ENCODE results near the gene IFNA6. TPM values are rescaled to one million over a fixed set of nuclear protein-coding genes. Genes with fewer than 3 reads are reported as not detected.

IFNA6 gene
- total and polyA plus RNA-seq, 2 of the 8 experiments (the other 6 are each of a cell fraction or from before 2014, with no cell fraction given), result not detected

GRCh38 chr9:21395778-21396717 is 45.4 kb upstream of the IFNA6 start:
- H3K27me3 ChIP-seq (replicated peaks in 1 of 4; ENCODE audit: control insufficient read depth in 3 of 4, extremely low read depth in 1 of 4, insufficient read depth in 3 of 4, low read length in 3 of 4), result peaks cover 0 to 8% (median 4%) of the 10 kb centered on the region in 4 experiments; a peak in 3 of 7 replicates
- H4K8ac ChIP-seq (ENCODE audit: extremely low read depth, insufficient read depth, low read length), result no peak overlapping the region
- no peak overlapping the region for H2BK12ac ChIP-seq (ENCODE audit: low read depth, low read length)
- no peak overlapping the region for H3K56ac ChIP-seq (replicated peaks; ENCODE audit: insufficient read length, low read depth, low read length)
- H3K79me2 ChIP-seq (ENCODE audit: control insufficient read depth in 1 of 2, insufficient read depth in 2 of 2, low read length in 2 of 2), result no peaks in the 10 kb centered on the region
- no peak overlapping the region for H3K27ac ChIP-seq (ENCODE audit: low read depth, low read length)
- H2BK20ac ChIP-seq (ENCODE audit: low read length), result no peak overlapping the region
- H2BK5ac ChIP-seq (ENCODE audit: low read depth, low read length), result no peak overlapping the region
- H4K91ac ChIP-seq (replicated peaks; ENCODE audit: insufficient read length, low read length), result no peak overlapping the region
- POLR2A ChIA-PET (ENCODE audit: partially characterized antibody), result interaction anchor here (0.6 to 1.3 kb wide), 4 partner anchors 10 to 418 kb away, joined by 3 to 4 read pairs (median 3); partner anchors contain the start of gene KLHL9
- peak overlapping the region; percentile 57 to 61 for H3K4me2 ChIP-seq (ENCODE audit: insufficient read depth in 1 of 2, low read depth in 2 of 2, low read length in 2 of 2)
- 14% methylated on average over 40 of the region's 40 CpGs; no CpG with 5 or more reads in 1 of the 2 experiments for WGBS, 2 experiments (ENCODE audit: extremely low coverage in 1 of 2, insufficient coverage in 1 of 2, insufficient read length in 1 of 2, insufficient replicate concordance in 2 of 2, low coverage in 1 of 2, low lambda C conversion rate in 2 of 2, missing lambda C conversion rate in 1 of 2)
- no peaks in the 10 kb centered on the region for H3K36me3 ChIP-seq (ENCODE audit: control insufficient read depth in 2 of 4, insufficient read depth in 4 of 4, low read length in 3 of 4)
- DNase-seq (ENCODE audit: low read depth in 1 of 2, low spot score in 2 of 2) (peak in 1 of 2 experiments; percentile 87), FAIRE-seq (peak; percentile 45)
- no peaks in the 10 kb centered on the region for H3K4me1 ChIP-seq (replicated peaks in 1 of 4; ENCODE audit: control insufficient read depth in 3 of 4, insufficient read depth in 4 of 4, low read length in 3 of 4)
- H3K18ac ChIP-seq (ENCODE audit: extremely low read depth, low read length), result no peak overlapping the region
- no peak overlapping the region for H2AK5ac ChIP-seq (ENCODE audit: low read depth, low read length)
- no peak overlapping the region for H3K23ac ChIP-seq (ENCODE audit: insufficient read length)
- no peaks in the 10 kb centered on the region for H3K79me1 ChIP-seq (ENCODE audit: low read depth, low read length)
- H3K9me3 ChIP-seq (ENCODE audit: insufficient read depth in 2 of 2, low read depth in 1 of 2, low read length in 1 of 2), result no peaks in the 10 kb centered on the region
- H2BK15ac ChIP-seq (ENCODE audit: low read length), result no peak overlapping the region
- no peaks in the 10 kb centered on the region for H4K20me1 ChIP-seq (replicated peaks in 1 of 2; ENCODE audit: control insufficient read depth in 1 of 2, insufficient read depth in 2 of 2, low read length in 2 of 2)
- peak overlapping the region; percentile 81 for H2AFZ ChIP-seq (ENCODE audit: low read length)
- H4K5ac ChIP-seq (ENCODE audit: insufficient read length, low read depth, low read length), result no peak overlapping the region
- CTCF ChIA-PET (ENCODE audit: partially characterized antibody), result interaction anchor here (0.6 to 6.8 kb wide), 42 partner anchors 9 to 409 kb away, joined by 3 to 79 read pairs (median 5); partner anchors contain the start of genes IFNA14, IFNA2, IFNA8 and KLHL9
- H3K14ac ChIP-seq (ENCODE audit: insufficient read length), result no peak overlapping the region
- no peak overlapping the region for H3K4ac ChIP-seq (replicated peaks; ENCODE audit: insufficient read length, low read depth, low read length)
- H3K4me3 ChIP-seq (ENCODE audit: extremely low read depth in 1 of 4, insufficient read depth in 2 of 4, low read depth in 3 of 4, low read length in 4 of 4), result peak overlapping the region; percentile 23 to 57 (median 34); a peak in 6 of 8 replicates
- no peak overlapping the region for H2BK120ac ChIP-seq (replicated peaks; ENCODE audit: low read depth, low read length)
- no peaks in the 10 kb centered on the region; the same call in 1 of the 2 replicates for H3K23me2 ChIP-seq (ENCODE audit: low read depth, low read length)
- no peak overlapping the region; a peak in 1 of 7 replicates for H3K9ac ChIP-seq (replicated peaks in 1 of 4; ENCODE audit: extremely low read depth in 1 of 4, low read depth in 3 of 4, low read length in 3 of 4)
- TF ChIP-seq MAFK (IDR thresholded peaks at IDR 0.05; ENCODE audit: low read depth, low read length) (no peak), BACH1 (IDR thresholded peaks at IDR 0.05; ENCODE audit: low read length) (peak; percentile 69), ASH2L (IDR thresholded peaks at IDR 0.05; ENCODE audit: low read length) (peak; percentile 51), HDAC2 (IDR thresholded peaks at IDR 0.05; ENCODE audit: borderline replicate concordance in 1 of 2, low read depth in 2 of 2, low read length in 2 of 2) (peak; percentile 80 to 87; a peak in 3 of 4 replicates), EP300 (IDR thresholded peaks at IDR 0.05; ENCODE audit: borderline replicate concordance in 1 of 2, low read depth in 2 of 2, low read length in 2 of 2) (no peak), KDM1A (IDR thresholded peaks at IDR 0.05; ENCODE audit: borderline replicate concordance, low read length) (no peak), CREB1 (IDR thresholded peaks at IDR 0.05) (peak; percentile 52; the same call in 1 of the 2 replicates), MAX (IDR thresholded peaks at IDR 0.05) (peak; percentile 38; the same call in 1 of the 2 replicates), SUZ12 (IDR thresholded peaks at IDR 0.05; ENCODE audit: low read length) (0 out of 2 replicates have a peak, but pooled peaks have one; percentile 30), RAD21 (IDR thresholded peaks at IDR 0.05 in 1 of 2, conservative IDR thresholded peaks at IDR 0.05 in 1 of 2; ENCODE audit: low read depth in 2 of 2, low read length in 2 of 2) (peak; percentile 61 to 72)

Data from H1 (cell line).